H9 (cell line): ENCODE data around the gene RITA1. TPM values are rescaled to one million over a fixed set of nuclear protein-coding genes. Genes with fewer than 3 reads are reported as not detected.

Experiments
- DNase-seq: peaks from one replicate; pipeline ENCODE4 v3.0.0-alpha.2; 2017
- H2AFZ ChIP-seq: one replicate; pipeline ENCODE4 v1.6.1; 2013; ENCODE audit warnings: mild to moderate bottlenecking, low read length, control low read depth, moderate library complexity
- H2AK5ac ChIP-seq: 2 replicates; pipeline ENCODE4 v1.6.1; 2013; ENCODE audit warnings: low read length, control low read depth, mixed read lengths; ENCODE audit not compliant: insufficient read length
- H2BK120ac ChIP-seq: one replicate; pipeline ENCODE4 v1.6.1; 2013; ENCODE audit warnings: low read depth, mild to moderate bottlenecking, low read length, control low read depth, inconsistent platforms; ENCODE audit not compliant: poor library complexity, severe bottlenecking
- H2BK12ac ChIP-seq: 2 replicates; pipeline ENCODE4 v1.6.1; 2013; ENCODE audit warnings: low read length, control low read depth, mixed read lengths, low read depth; ENCODE audit not compliant: insufficient read length
- H2BK15ac ChIP-seq: 2 replicates; pipeline ENCODE4 v1.6.1; 2013; ENCODE audit warnings: low read depth, low read length, control low read depth
- H2BK20ac ChIP-seq: one replicate; pipeline ENCODE4 v1.6.1; 2013; ENCODE audit warnings: low read depth, mild to moderate bottlenecking, low read length, control low read depth, inconsistent platforms; ENCODE audit not compliant: poor library complexity, severe bottlenecking
- H2BK5ac ChIP-seq: 2 replicates; pipeline ENCODE4 v1.6.1; 2013; ENCODE audit warnings: low read length, control low read depth, mixed read lengths; ENCODE audit not compliant: insufficient read length
- H3K14ac ChIP-seq: 2 replicates; pipeline ENCODE4 v1.6.1; 2013; ENCODE audit warnings: low read length, control low read depth; ENCODE audit not compliant: insufficient read depth
- H3K18ac ChIP-seq: 2 replicates; pipeline ENCODE4 v1.6.1; 2013; ENCODE audit warnings: low read depth, mild to moderate bottlenecking, mixed read lengths, low read length, control low read depth; ENCODE audit not compliant: insufficient read length
- H3K23ac ChIP-seq: 2 replicates; pipeline ENCODE4 v1.6.1; 2013; ENCODE audit warnings: low read length, control low read depth, mixed read lengths, low read depth; ENCODE audit not compliant: insufficient read length
- H3K23me2 ChIP-seq: 2 replicates; pipeline ENCODE4 v1.6.1; 2013; ENCODE audit warnings: low read depth, mild to moderate bottlenecking, mixed read lengths, low read length, control low read depth; ENCODE audit not compliant: insufficient read length, poor library complexity, severe bottlenecking
- H3K27ac ChIP-seq: 2 replicates; pipeline ENCODE4 v1.5.1; 2013; ENCODE audit warnings: low read length, control low read depth, mixed read lengths, low read depth; ENCODE audit not compliant: insufficient read length
- H3K27me3 ChIP-seq: 2 replicates; pipeline ENCODE4 v1.6.1; 2013; ENCODE audit warnings: low read length, control low read depth, inconsistent platforms; ENCODE audit not compliant: insufficient read depth
- H3K4ac ChIP-seq: 2 replicates; pipeline ENCODE4 v1.6.1; 2013; ENCODE audit warnings: low read depth, mild to moderate bottlenecking, control low read depth, inconsistent platforms, low read length, moderate library complexity
- H3K4me1 ChIP-seq: 2 replicates; pipeline ENCODE4 v1.6.1; 2013; ENCODE audit warnings: low read length, control low read depth, inconsistent platforms; ENCODE audit not compliant: insufficient read depth
- H3K4me2 ChIP-seq: 2 replicates; pipeline ENCODE4 v1.6.1; 2013; ENCODE audit warnings: low read length, control low read depth, mixed read lengths; ENCODE audit not compliant: insufficient read length, insufficient read depth
- H3K56ac ChIP-seq: 2 replicates; pipeline ENCODE4 v1.6.1; 2013; ENCODE audit warnings: low read depth, mild to moderate bottlenecking, mixed read lengths, low read length, control low read depth; ENCODE audit not compliant: insufficient read length
- H3K79me1 ChIP-seq: 2 replicates; pipeline ENCODE4 v1.6.1; 2013; ENCODE audit warnings: low read depth, mild to moderate bottlenecking, moderate library complexity, low read length, control low read depth, inconsistent platforms; ENCODE audit not compliant: insufficient read depth, poor library complexity, severe bottlenecking
- H3K79me2 ChIP-seq: 2 replicates; pipeline ENCODE4 v1.6.1; 2013; ENCODE audit warnings: low read length, control low read depth, inconsistent platforms; ENCODE audit not compliant: insufficient read depth
- H3K9ac ChIP-seq: 2 replicates; pipeline ENCODE4 v1.6.1; 2013; ENCODE audit warnings: low read length, control low read depth, mixed read lengths; ENCODE audit not compliant: insufficient read length; ENCODE audit errors: extremely low read depth
- H3K9me3 ChIP-seq: one replicate; pipeline ENCODE4 v1.6.1; 2013; ENCODE audit warnings: low read depth, low read length, inconsistent platforms; ENCODE audit not compliant: control insufficient read depth
- H3T11ph ChIP-seq: one replicate; pipeline ENCODE4 v1.6.1; 2013; ENCODE audit warnings: mild to moderate bottlenecking, low read length, control low read depth, inconsistent platforms
- H4K20me1 ChIP-seq: one replicate; pipeline ENCODE4 v1.6.1; 2013; ENCODE audit not compliant: control insufficient read depth, insufficient read length, insufficient read depth
- H4K5ac ChIP-seq: 2 replicates; pipeline ENCODE4 v1.6.1; 2013; ENCODE audit warnings: low read depth, mild to moderate bottlenecking, mixed read lengths, low read length, control low read depth; ENCODE audit not compliant: insufficient read length
- H4K8ac ChIP-seq: replicated peaks from 2 replicates; pipeline ENCODE4 v1.6.1; 2013; ENCODE audit warnings: low read length, control low read depth, mixed read lengths, low read depth; ENCODE audit not compliant: insufficient read length
- H4K91ac ChIP-seq: 2 replicates; pipeline ENCODE4 v1.6.1; 2013; ENCODE audit warnings: low read depth, mild to moderate bottlenecking, moderate library complexity, mixed read lengths, low read length, control low read depth; ENCODE audit not compliant: insufficient read length
- H3K27ac Mint-ChIP-seq, 3 experiments: 2 replicates in 2 of 3; 3 replicates in 1 of 3; pipeline ENCODE4 v1.8.0; 2020 to 2021; ENCODE audit warnings: mixed read lengths in 3 of 3, mild to moderate bottlenecking in 1 of 3, moderate library complexity in 1 of 3
- H3K27me3 Mint-ChIP-seq: 2 replicates; pipeline ENCODE4 v1.8.0; 2021; ENCODE audit warnings: low read depth, mild to moderate bottlenecking, moderate library complexity, mixed read lengths
- H3K36me3 Mint-ChIP-seq, 3 experiments: 2 replicates in 2 of 3; 3 replicates in 1 of 3; pipeline ENCODE4 v1.8.0; 2020 to 2021; ENCODE audit warnings: low read depth in 3 of 3, mixed read lengths in 3 of 3; ENCODE audit not compliant: insufficient read depth in 1 of 3
- H3K4me1 Mint-ChIP-seq, 2 experiments: 2 replicates each; pipeline ENCODE4 v1.8.0; 2020; ENCODE audit warnings: mixed read lengths in 2 of 2
- H3K4me3 Mint-ChIP-seq, 2 experiments: 2 replicates in 1 of 2; 3 replicates in 1 of 2; pipeline ENCODE4 v1.8.0; 2020 to 2021; ENCODE audit warnings: mild to moderate bottlenecking in 2 of 2, mixed read lengths in 2 of 2, moderate library complexity in 1 of 2
- H3K9me3 Mint-ChIP-seq, 2 experiments: 2 replicates in 1 of 2; 3 replicates in 1 of 2; pipeline ENCODE4 v1.8.0; 2020; ENCODE audit warnings: mild to moderate bottlenecking in 2 of 2, mixed read lengths in 2 of 2, moderate library complexity in 1 of 2
- WGBS: extraction: QIAGEN DNeasy Blood & Tissue Kit; methylation state at CpG from one replicate; pipeline ENCODE4 v1.1.7; 2013; ENCODE audit warnings: missing lambda C conversion rate, low lambda C conversion rate, mixed read lengths; ENCODE audit not compliant: insufficient read length; ENCODE audit errors: extremely low coverage; 5-methylcytosine and 5-hydroxymethylcytosine counted together
- total RNA-seq: library from RNA; stranded (reverse); gene quantifications from 2 replicates; pipeline ENCODE4 v1.2.1, GENCODE V29; 2021
- TF ChIP-seq, protein P1 (sequence below): fragments of 200-600 bp; sonication (generic); conservative IDR thresholded peaks from 3 replicates; pipeline ENCODE4 v1.8.0; 2021; ENCODE audit warnings: antibody characterized with exemption, mild to moderate bottlenecking

The RITA1 gene
- total RNA-seq, 1 experiment from 2014 or later = 26.1 TPM

DNA sequence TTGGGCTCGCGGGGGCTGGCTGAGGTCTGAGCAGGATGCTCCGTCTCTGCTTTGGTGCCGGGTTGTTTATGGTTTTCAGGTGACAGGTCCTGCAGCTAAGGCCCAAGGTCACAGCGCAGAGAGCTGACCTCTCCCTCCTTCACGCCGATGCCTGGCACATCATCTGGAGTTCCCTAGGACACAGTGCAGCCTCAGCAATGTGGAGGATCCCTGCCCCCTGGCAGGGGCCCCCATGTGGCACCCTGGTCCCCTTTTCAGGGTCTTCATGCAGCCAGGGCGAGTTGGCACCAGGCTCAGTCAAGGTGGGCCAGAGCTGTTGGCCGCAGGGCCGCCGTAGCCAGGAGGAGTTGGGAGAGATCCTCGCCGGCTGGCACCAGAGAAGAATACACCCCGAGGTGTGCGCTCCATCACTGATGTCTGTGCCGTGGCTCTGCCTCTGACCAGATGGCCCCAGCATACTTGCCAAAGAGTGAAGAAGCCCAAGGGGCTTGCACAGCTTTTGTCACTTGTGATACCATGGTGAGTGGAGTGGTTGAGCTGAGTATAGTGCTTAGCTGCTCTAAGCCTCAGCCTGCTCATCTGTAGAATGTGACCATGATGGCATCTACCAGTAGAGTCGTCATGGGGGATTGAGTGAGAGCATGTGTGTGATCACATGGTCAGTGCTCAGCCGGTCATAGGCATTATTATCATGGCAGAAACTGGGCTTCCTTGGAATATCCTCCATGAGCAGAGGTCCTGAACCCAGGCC is 46.7 kb downstream of the RITA1 start:
- Histone ChIP-seq H3K56ac (no peak overlapping the region), H3K9ac (no peak overlapping the region), H3K23ac (no peak overlapping the region), H3K27ac (no peak overlapping the region), H3K23me2 (no peaks in the 10 kb centered on the region), H3T11ph (no peak overlapping the region), H2AFZ (no peak overlapping the region), H3K14ac (peak overlapping the region; percentile 21), H3K27me3 (no peaks in the 10 kb centered on the region), H2BK120ac (no peak overlapping the region), H2AK5ac (no peak overlapping the region), H4K20me1 (no peaks in the 10 kb centered on the region), H4K91ac (no peak overlapping the region), H3K4ac (no peak overlapping the region), H3K79me2 (no peaks in the 10 kb centered on the region), H2BK20ac (no peak overlapping the region), H3K4me2 (peak overlapping the region; percentile 34), H2BK15ac (no peak overlapping the region), H3K9me3 (no peaks in the 10 kb centered on the region), H2BK12ac (no peak overlapping the region), H3K79me1 (no peaks in the 10 kb centered on the region), H4K5ac (no peak overlapping the region), H2BK5ac (no peak overlapping the region), H3K4me1 (peaks cover 6% of the 10 kb centered on the region; the same call in 1 of the 2 replicates), H3K18ac (peak overlapping the region; percentile 87), H4K8ac (no peak overlapping the region)
- TF ChIP-seq, protein P1, sequence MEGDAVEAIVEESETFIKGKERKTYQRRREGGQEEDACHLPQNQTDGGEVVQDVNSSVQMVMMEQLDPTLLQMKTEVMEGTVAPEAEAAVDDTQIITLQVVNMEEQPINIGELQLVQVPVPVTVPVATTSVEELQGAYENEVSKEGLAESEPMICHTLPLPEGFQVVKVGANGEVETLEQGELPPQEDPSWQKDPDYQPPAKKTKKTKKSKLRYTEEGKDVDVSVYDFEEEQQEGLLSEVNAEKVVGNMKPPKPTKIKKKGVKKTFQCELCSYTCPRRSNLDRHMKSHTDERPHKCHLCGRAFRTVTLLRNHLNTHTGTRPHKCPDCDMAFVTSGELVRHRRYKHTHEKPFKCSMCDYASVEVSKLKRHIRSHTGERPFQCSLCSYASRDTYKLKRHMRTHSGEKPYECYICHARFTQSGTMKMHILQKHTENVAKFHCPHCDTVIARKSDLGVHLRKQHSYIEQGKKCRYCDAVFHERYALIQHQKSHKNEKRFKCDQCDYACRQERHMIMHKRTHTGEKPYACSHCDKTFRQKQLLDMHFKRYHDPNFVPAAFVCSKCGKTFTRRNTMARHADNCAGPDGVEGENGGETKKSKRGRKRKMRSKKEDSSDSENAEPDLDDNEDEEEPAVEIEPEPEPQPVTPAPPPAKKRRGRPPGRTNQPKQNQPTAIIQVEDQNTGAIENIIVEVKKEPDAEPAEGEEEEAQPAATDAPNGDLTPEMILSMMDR = no peak
- peak overlapping the region in 1 of 3 experiments; percentile 93; a peak in 2 of 7 replicates for H3K27ac Mint-ChIP-seq
- no peak overlapping the region; a peak in 1 of 5 replicates for H3K4me3 Mint-ChIP-seq
- no CpG with 5 or more reads among the region's 18 CpGs for WGBS
- peaks cover 0 to 3% of the 10 kb centered on the region in 2 experiments; a peak in 2 of 5 replicates for H3K9me3 Mint-ChIP-seq
- DNase-seq = no peak
- no peaks in the 10 kb centered on the region for H3K27me3 Mint-ChIP-seq
- H3K36me3 Mint-ChIP-seq = peaks cover 27 to 36% (median 32%) of the 10 kb centered on the region in 3 experiments
- H3K4me1 Mint-ChIP-seq = peaks cover 30 to 31% of the 10 kb centered on the region in 2 experiments
